B cell (primary cell): Measurements from ENCODE around the gene AXIN1.

ENCODE experiments used
- EZH2 ChIP-seq: IDR thresholded peaks from 2 replicates; pipeline ENCODE4 v1.6.1; 2012; ENCODE audit warnings: borderline replicate concordance, low read depth, mild to moderate bottlenecking, moderate library complexity, low read length; ENCODE audit not compliant: insufficient read depth, poor library complexity, severe bottlenecking
- TF ChIP-seq, protein P1 (sequence below): fragments of 200-600 bp; IDR thresholded peaks from one replicate; pipeline ENCODE4 v1.8.0; 2022; ENCODE audit warnings: antibody characterized with exemption, mild to moderate bottlenecking

DNA sequence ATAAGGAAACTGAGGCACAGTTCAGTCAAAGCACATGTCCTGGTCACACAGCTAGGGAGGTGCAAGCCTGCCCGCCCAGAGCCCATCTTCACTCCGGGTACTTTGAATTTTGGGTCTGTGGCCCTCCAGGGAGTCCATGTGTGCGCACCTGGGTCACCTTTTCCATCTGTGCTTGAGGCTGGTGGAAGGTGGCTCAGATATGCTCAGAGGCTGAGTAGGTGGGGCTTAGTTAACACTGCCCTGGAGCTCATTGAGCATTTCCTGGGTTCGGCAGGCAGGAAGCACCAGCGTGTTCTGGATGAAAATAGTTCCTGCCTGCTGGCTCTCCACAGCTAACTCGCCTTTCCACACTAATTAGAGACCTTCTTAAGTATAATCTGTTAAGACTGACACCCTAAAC lies 98.7 kb downstream of the AXIN1 start:
- TF ChIP-seq, protein P1, sequence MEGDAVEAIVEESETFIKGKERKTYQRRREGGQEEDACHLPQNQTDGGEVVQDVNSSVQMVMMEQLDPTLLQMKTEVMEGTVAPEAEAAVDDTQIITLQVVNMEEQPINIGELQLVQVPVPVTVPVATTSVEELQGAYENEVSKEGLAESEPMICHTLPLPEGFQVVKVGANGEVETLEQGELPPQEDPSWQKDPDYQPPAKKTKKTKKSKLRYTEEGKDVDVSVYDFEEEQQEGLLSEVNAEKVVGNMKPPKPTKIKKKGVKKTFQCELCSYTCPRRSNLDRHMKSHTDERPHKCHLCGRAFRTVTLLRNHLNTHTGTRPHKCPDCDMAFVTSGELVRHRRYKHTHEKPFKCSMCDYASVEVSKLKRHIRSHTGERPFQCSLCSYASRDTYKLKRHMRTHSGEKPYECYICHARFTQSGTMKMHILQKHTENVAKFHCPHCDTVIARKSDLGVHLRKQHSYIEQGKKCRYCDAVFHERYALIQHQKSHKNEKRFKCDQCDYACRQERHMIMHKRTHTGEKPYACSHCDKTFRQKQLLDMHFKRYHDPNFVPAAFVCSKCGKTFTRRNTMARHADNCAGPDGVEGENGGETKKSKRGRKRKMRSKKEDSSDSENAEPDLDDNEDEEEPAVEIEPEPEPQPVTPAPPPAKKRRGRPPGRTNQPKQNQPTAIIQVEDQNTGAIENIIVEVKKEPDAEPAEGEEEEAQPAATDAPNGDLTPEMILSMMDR = no peak
- no peak for TF ChIP-seq EZH2
